NCI-H1417 (cell line): Measurements from ENCODE around the gene MEF2A.
"Not testable (repeated sequence)": the region's sequence is repeated elsewhere in the genome, so short reads cannot be mapped to it uniquely, and the experiment has no call there.

Experiments
- DNase-seq, 3 experiments: peaks; one replicate each; lab custom pipeline; 2025; lab: John Stamatoyannopoulos, UW

Gene MEF2A

GRCh38 chr15:99565299-99566156 lies at the start of gene MEF2A:
TSS of gene MEF2A (plus strand) at chr15:99565984. CDS start at chr15:99633120, 67,136 bp downstream.
- DNase-seq: peak; percentile 94 to 97 (median 97)

- DNase-seq: no peak
Observed at GRCh38 chr15:99518191-99518590, 47.6 kb upstream of the MEF2A start.

GRCh38 chr15:99519366-99519765 lies 46.4 kb upstream of the MEF2A start:
- not testable (repeated sequence) for DNase-seq

GRCh38 chr15:99522288-99522687 lies 43.5 kb upstream of the MEF2A start:
- no peak for DNase-seq

- DNase-seq: no peak
Observed at GRCh38 chr15:99526176-99526575, 39.6 kb upstream of the MEF2A start.

GRCh38 chr15:99526671-99527070 lies 39.1 kb upstream of the MEF2A start:
- DNase-seq: no peak

GRCh38 chr15:99536422-99537040 lies 29.3 kb upstream of the MEF2A start:
- no peak for DNase-seq

- no peak for DNase-seq
Observed at GRCh38 chr15:99537344-99537743, 28.4 kb upstream of the MEF2A start.

- DNase-seq: no peak
Observed at GRCh38 chr15:99538261-99538660, 27.5 kb upstream of the MEF2A start.

- DNase-seq: no peak
Observed at GRCh38 chr15:99542828-99543227, 23.0 kb upstream of the MEF2A start.

- DNase-seq: peak in 1 of 3 experiments; percentile 23
Observed at GRCh38 chr15:99545605-99546004, 20.2 kb upstream of the MEF2A start.

GRCh38 chr15:99546441-99547100 lies 19.2 kb upstream of the MEF2A start:
- DNase-seq: no peak

GRCh38 chr15:99547517-99547916 lies 18.3 kb upstream of the MEF2A start:
- no peak for DNase-seq

- no peak for DNase-seq
Observed at GRCh38 chr15:99550077-99550476, 15.7 kb upstream of the MEF2A start.

GRCh38 chr15:99552111-99552510 lies 13.7 kb upstream of the MEF2A start:
- no peak for DNase-seq

GRCh38 chr15:99554880-99555488 lies 10.8 kb upstream of the MEF2A start:
- no peak for DNase-seq

GRCh38 chr15:99556011-99556410 lies 9.8 kb upstream of the MEF2A start:
- DNase-seq: no peak

GRCh38 chr15:99556578-99556977 lies 9.2 kb upstream of the MEF2A start:
- no peak for DNase-seq

- no peak for DNase-seq
Observed at GRCh38 chr15:99558084-99558483, 7.7 kb upstream of the MEF2A start.

GRCh38 chr15:99558571-99558970 lies 7.2 kb upstream of the MEF2A start:
- DNase-seq: no peak

GRCh38 chr15:99561476-99562230 lies 4.1 kb upstream of the MEF2A start:
- no peak for DNase-seq

GRCh38 chr15:99562238-99562637 lies 3.5 kb upstream of the MEF2A start:
- no peak for DNase-seq
